Fibroblast of lung (primary cell): ENCODE measurements around the gene RBM11. TPM values are rescaled to one million over a fixed set of nuclear protein-coding genes. Genes with fewer than 3 reads are reported as not detected.
"Not testable (repeated sequence)": the region's sequence is repeated elsewhere in the genome, so short reads cannot be mapped to it uniquely, and the experiment has no call there.

Experiments
- DNase-seq, 2 donors: peaks; one replicate each; pipeline versions ENCODE4 v3.0.0 to v3.0.0-alpha.2; 2010; ENCODE audit warnings: low read depth in 2 of 2
- H2AFZ ChIP-seq: 2 replicates; pipeline ENCODE4 v1.5.1; 2012; ENCODE audit warnings: low read length, control low read depth, inconsistent platforms
- H3K27ac ChIP-seq: 2 replicates; pipeline ENCODE4 v1.5.1; 2011; ENCODE audit warnings: low read length, control low read depth; ENCODE audit not compliant: insufficient read depth
- H3K27me3 ChIP-seq: 2 replicates; pipeline ENCODE4 v1.5.1; 2011; ENCODE audit warnings: mild to moderate bottlenecking, low read length; ENCODE audit not compliant: control insufficient read depth, insufficient read depth
- H3K36me3 ChIP-seq: 2 replicates; pipeline ENCODE4 v1.5.1; 2011; ENCODE audit warnings: low read length; ENCODE audit not compliant: control insufficient read depth, insufficient read depth
- H3K4me1 ChIP-seq: 2 replicates; pipeline ENCODE4 v1.5.1; 2011; ENCODE audit warnings: low read length; ENCODE audit not compliant: control insufficient read depth, insufficient read depth; ENCODE audit errors: extremely low read depth
- H3K4me2 ChIP-seq: 2 replicates; pipeline ENCODE4 v1.5.1; 2011; ENCODE audit warnings: low read length, control low read depth; ENCODE audit not compliant: insufficient read depth; ENCODE audit errors: extremely low read depth
- H3K4me3 ChIP-seq, 4 experiments: fragments of 200-600 bp in 1 of 4; sonication (generic) in 1 of 4; replicated peaks in 1 of 4; 2 replicates each; pipeline ENCODE4 v1.5.1; 2011 to 2016; ENCODE audit warnings: low read length in 4 of 4, low read depth in 3 of 4, mild to moderate bottlenecking in 3 of 4, control low read depth in 2 of 4, inconsistent platforms in 1 of 4, mixed read lengths in 1 of 4; ENCODE audit not compliant: insufficient read depth in 1 of 4; ENCODE audit errors: control extremely low read depth in 1 of 4
- H3K79me2 ChIP-seq: 2 replicates; pipeline ENCODE4 v1.5.1; 2012; ENCODE audit warnings: mild to moderate bottlenecking, low read length, inconsistent platforms; ENCODE audit not compliant: control insufficient read depth, insufficient read depth
- H3K9ac ChIP-seq: 2 replicates; pipeline ENCODE4 v1.5.1; 2011; ENCODE audit warnings: mild to moderate bottlenecking, low read length, control low read depth; ENCODE audit not compliant: insufficient read depth
- H3K9me3 ChIP-seq: 2 replicates; pipeline ENCODE4 v1.5.1; 2012; ENCODE audit warnings: low read depth, low read length; ENCODE audit not compliant: control insufficient read depth, insufficient read depth
- H4K20me1 ChIP-seq: 2 replicates; pipeline ENCODE4 v1.5.1; 2011; ENCODE audit warnings: low read length; ENCODE audit not compliant: control insufficient read depth, insufficient read depth; ENCODE audit errors: extremely low read depth
- EZH2 ChIP-seq: IDR thresholded peaks from 2 replicates; pipeline ENCODE4 v1.5.1; 2012; ENCODE audit warnings: low read length, control low read depth, mild to moderate bottlenecking; ENCODE audit errors: missing control alignments
- polyA minus RNA-seq: library from RNA; depleted of rRNA, polyadenylated mRNA; stranded (reverse); fragments of >200 nt; gene quantifications from 2 replicates; pipeline ENCODE4 v1.2.3, GENCODE V29; 2011; ENCODE audit warnings: low replicate concordance
- polyA plus RNA-seq, 2 donors: library from polyadenylated mRNA; depleted of rRNA in 1 of 2; stranded (reverse) in 1 of 2; unstranded in 1 of 2; fragments of >200 nt; gene quantifications; 2 replicates each; pipeline ENCODE4 v1.2.1, GENCODE V29; 2011 to 2012; ENCODE audit warnings: missing spikeins in 1 of 2
- total RNA-seq: library from RNA; depleted of rRNA; stranded (reverse); fragments of >200 nt; gene quantifications from 2 replicates; pipeline ENCODE4 v1.2.1, GENCODE V29; 2014
- TF ChIP-seq, protein P1 (sequence below), 2 donors: IDR thresholded peaks in 1 of 2; conservative IDR thresholded peaks in 1 of 2; 1 replicate in 1 of 2; 2 replicates in 1 of 2; pipeline ENCODE4 v1.5.1; 2011 to 2012; ENCODE audit warnings: low read length in 2 of 2, control low read depth in 1 of 2, inconsistent platforms in 1 of 2, low read depth in 1 of 2, mild to moderate bottlenecking in 1 of 2

Gene RBM11, protein sequence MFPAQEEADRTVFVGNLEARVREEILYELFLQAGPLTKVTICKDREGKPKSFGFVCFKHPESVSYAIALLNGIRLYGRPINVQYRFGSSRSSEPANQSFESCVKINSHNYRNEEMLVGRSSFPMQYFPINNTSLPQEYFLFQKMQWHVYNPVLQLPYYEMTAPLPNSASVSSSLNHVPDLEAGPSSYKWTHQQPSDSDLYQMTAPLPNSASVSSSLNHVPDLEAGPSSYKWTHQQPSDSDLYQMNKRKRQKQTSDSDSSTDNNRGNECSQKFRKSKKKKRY
- total RNA-seq = under 0.01 and 0.17 TPM in 2 replicates
- polyA plus RNA-seq = 0.07 and 0.11 TPM in 2 replicates
- 0.22 TPM in 1 of 2 replicates, not detected in the other for polyA plus RNA-seq (2012)
- not detected in 2 replicates for polyA minus RNA-seq

DNA sequence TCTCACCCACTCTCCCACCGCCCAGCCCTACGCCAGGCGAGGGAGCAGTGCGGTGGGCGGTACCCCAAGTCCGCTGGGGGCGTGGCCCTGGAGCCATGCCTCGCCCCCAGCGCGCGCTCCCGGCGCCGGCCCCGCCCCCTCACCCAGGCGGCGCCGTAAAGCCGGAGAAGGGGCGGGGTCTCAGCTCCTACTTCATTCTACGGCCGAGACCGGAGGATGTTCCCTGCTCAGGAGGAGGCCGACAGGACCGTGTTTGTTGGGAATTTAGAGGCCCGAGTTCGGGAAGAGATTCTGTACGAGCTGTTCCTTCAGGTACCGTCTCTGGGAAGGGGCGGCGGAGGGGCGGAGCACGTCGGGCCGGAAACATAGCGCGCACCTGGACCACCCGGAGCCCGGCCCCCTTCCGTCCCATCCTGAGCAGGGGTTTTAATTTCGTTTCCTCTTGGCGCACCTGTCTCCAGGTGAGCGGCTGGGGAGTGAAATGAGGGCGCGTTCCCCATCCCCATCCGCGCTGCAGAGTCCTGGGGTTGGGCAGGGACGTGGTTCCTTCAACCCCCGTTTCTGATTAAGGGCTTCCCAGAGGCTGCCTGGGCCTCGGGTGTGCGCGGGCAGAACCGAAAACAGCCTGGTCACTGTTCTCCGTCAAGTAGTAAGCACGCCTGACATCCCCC is at the start of gene RBM11:
Gene RBM11 (plus strand): TSS at position 187 of the 671 bp plus-strand sequence. CDS start 30 bp downstream, at position 217.
- H3K27ac ChIP-seq = no peak within 1 kb of the TSS
- H3K4me1 ChIP-seq = no peaks in the 10 kb centered on the region
- H3K36me3 ChIP-seq = no peaks in the 10 kb centered on the region
- H3K79me2 ChIP-seq = no peaks in the 10 kb centered on the region
- no peaks in the 10 kb centered on the region for H3K9me3 ChIP-seq
- H2AFZ ChIP-seq = peak within 1 kb of the TSS; percentile 52
- DNase-seq = peak; percentile 6 to 16
- peak within 1 kb of the TSS; percentile 58 for H3K4me2 ChIP-seq
- H3K9ac ChIP-seq = no peak within 1 kb of the TSS
- TF ChIP-seq EZH2 = no peak
- TF ChIP-seq, protein P1, sequence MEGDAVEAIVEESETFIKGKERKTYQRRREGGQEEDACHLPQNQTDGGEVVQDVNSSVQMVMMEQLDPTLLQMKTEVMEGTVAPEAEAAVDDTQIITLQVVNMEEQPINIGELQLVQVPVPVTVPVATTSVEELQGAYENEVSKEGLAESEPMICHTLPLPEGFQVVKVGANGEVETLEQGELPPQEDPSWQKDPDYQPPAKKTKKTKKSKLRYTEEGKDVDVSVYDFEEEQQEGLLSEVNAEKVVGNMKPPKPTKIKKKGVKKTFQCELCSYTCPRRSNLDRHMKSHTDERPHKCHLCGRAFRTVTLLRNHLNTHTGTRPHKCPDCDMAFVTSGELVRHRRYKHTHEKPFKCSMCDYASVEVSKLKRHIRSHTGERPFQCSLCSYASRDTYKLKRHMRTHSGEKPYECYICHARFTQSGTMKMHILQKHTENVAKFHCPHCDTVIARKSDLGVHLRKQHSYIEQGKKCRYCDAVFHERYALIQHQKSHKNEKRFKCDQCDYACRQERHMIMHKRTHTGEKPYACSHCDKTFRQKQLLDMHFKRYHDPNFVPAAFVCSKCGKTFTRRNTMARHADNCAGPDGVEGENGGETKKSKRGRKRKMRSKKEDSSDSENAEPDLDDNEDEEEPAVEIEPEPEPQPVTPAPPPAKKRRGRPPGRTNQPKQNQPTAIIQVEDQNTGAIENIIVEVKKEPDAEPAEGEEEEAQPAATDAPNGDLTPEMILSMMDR (conservative IDR thresholded peaks at IDR 0.05 in 1 of 2, IDR thresholded peaks at IDR 0.05 in 1 of 2; ENCODE audit: low read depth in 1 of 2, low read length in 2 of 2) = no peak
- no peaks in the 10 kb centered on the region for H4K20me1 ChIP-seq
- peak within 1 kb of the TSS; percentile 27 to 56 (median 41) for H3K4me3 ChIP-seq
- H3K27me3 ChIP-seq = no peaks in the 10 kb centered on the region

DNA sequence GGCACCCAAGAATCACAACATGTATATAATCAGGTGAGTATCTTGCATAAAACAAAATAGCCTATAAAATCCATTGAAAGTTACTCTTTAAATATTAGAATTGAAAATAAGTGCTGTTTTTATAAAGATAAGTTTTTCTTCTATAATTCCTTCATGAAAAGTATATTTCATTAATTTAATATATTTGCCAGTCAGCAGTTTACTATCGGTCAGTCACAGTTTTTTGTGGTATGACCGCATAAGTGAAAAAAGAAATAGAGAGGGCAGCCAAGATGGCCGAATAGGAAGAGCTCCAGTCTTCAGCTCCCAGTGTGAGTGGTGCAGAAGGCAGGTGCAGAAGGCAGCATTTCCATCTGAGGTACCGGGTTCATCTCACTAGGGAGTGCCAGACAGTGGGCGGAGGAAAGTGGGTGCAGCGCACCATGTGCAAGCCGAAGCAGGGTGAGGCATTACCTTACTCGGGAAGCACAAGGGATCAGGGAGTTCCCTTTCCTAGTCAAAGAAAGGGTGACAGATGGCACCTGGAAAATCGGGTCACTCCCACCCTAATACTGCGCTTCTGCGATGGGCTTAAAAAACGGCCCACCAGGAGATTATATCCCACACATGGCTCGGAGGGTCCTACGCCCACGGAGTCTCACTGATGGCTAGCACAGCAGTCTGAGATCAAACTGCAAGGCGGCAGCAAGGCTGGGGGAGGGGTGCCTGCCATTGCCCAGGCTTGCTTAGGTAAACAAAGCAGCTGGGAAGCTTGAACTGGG is 49.3 kb upstream of the RBM11 start:
- not testable (repeated sequence) for H3K4me2 ChIP-seq, H2AFZ ChIP-seq, H3K27ac ChIP-seq, H3K4me3 ChIP-seq, H4K20me1 ChIP-seq, H3K4me1 ChIP-seq, H3K36me3 ChIP-seq, DNase-seq, H3K79me2 ChIP-seq, H3K9ac ChIP-seq, H3K27me3 ChIP-seq, H3K9me3 ChIP-seq

DNA sequence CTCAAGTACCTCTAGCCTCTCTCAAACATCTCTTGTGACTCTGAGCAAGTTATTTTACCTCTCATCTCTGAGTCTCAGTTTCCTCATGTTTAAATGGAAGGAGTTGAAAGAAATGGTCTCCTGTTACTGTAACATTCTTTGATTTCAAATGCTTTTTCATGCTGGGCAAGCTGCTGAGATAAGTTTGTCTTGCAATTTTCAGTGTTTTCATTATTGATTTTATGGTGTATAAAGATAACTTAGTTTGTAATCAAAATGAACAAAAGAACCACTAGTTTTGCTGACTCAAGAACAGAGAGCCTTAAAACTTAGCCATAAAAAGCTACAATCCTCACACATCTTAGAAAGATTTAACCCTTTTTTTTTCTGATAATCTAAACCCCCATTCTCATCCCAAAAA is 9.7 kb upstream of the RBM11 start:
- no peak overlapping the region for H2AFZ ChIP-seq
- H3K4me1 ChIP-seq = no peaks in the 10 kb centered on the region
- no peak overlapping the region for H3K27ac ChIP-seq
- H3K4me2 ChIP-seq = no peak overlapping the region
- no peaks in the 10 kb centered on the region for H3K27me3 ChIP-seq
- no peaks in the 10 kb centered on the region for H3K36me3 ChIP-seq
- H3K4me3 ChIP-seq = no peak overlapping the region
- H3K9ac ChIP-seq = no peak overlapping the region
- H3K79me2 ChIP-seq = no peaks in the 10 kb centered on the region
- H4K20me1 ChIP-seq = no peaks in the 10 kb centered on the region
- H3K9me3 ChIP-seq = no peaks in the 10 kb centered on the region
- no peak for TF ChIP-seq EZH2
- TF ChIP-seq, protein P1 (conservative IDR thresholded peaks at IDR 0.05 in 1 of 2, IDR thresholded peaks at IDR 0.05 in 1 of 2; ENCODE audit: low read depth in 1 of 2, low read length in 2 of 2) = no peak
- DNase-seq = no peak
